H9 (cell line): ENCODE results near the gene POU2AF3. TPM values are rescaled to one million over a fixed set of nuclear protein-coding genes. Genes with fewer than 3 reads are reported as not detected.

Source experiments
- DNase-seq: peaks from one replicate; pipeline ENCODE4 v3.0.0-alpha.2; 2017
- H2AFZ ChIP-seq: one replicate; pipeline ENCODE4 v1.6.1; 2013; ENCODE audit warnings: mild to moderate bottlenecking, low read length, control low read depth, moderate library complexity
- H2AK5ac ChIP-seq: 2 replicates; pipeline ENCODE4 v1.6.1; 2013; ENCODE audit warnings: low read length, control low read depth, mixed read lengths; ENCODE audit not compliant: insufficient read length
- H2BK120ac ChIP-seq: one replicate; pipeline ENCODE4 v1.6.1; 2013; ENCODE audit warnings: low read depth, mild to moderate bottlenecking, low read length, control low read depth, inconsistent platforms; ENCODE audit not compliant: poor library complexity, severe bottlenecking
- H2BK12ac ChIP-seq: 2 replicates; pipeline ENCODE4 v1.6.1; 2013; ENCODE audit warnings: low read length, control low read depth, mixed read lengths, low read depth; ENCODE audit not compliant: insufficient read length
- H2BK15ac ChIP-seq: 2 replicates; pipeline ENCODE4 v1.6.1; 2013; ENCODE audit warnings: low read depth, low read length, control low read depth
- H2BK20ac ChIP-seq: one replicate; pipeline ENCODE4 v1.6.1; 2013; ENCODE audit warnings: low read depth, mild to moderate bottlenecking, low read length, control low read depth, inconsistent platforms; ENCODE audit not compliant: poor library complexity, severe bottlenecking
- H2BK5ac ChIP-seq: 2 replicates; pipeline ENCODE4 v1.6.1; 2013; ENCODE audit warnings: low read length, control low read depth, mixed read lengths; ENCODE audit not compliant: insufficient read length
- H3K14ac ChIP-seq: 2 replicates; pipeline ENCODE4 v1.6.1; 2013; ENCODE audit warnings: low read length, control low read depth; ENCODE audit not compliant: insufficient read depth
- H3K18ac ChIP-seq: 2 replicates; pipeline ENCODE4 v1.6.1; 2013; ENCODE audit warnings: low read depth, mild to moderate bottlenecking, mixed read lengths, low read length, control low read depth; ENCODE audit not compliant: insufficient read length
- H3K23ac ChIP-seq: 2 replicates; pipeline ENCODE4 v1.6.1; 2013; ENCODE audit warnings: low read length, control low read depth, mixed read lengths, low read depth; ENCODE audit not compliant: insufficient read length
- H3K23me2 ChIP-seq: 2 replicates; pipeline ENCODE4 v1.6.1; 2013; ENCODE audit warnings: low read depth, mild to moderate bottlenecking, mixed read lengths, low read length, control low read depth; ENCODE audit not compliant: insufficient read length, poor library complexity, severe bottlenecking
- H3K27ac ChIP-seq: 2 replicates; pipeline ENCODE4 v1.5.1; 2013; ENCODE audit warnings: low read length, control low read depth, mixed read lengths, low read depth; ENCODE audit not compliant: insufficient read length
- H3K27me3 ChIP-seq: 2 replicates; pipeline ENCODE4 v1.6.1; 2013; ENCODE audit warnings: low read length, control low read depth, inconsistent platforms; ENCODE audit not compliant: insufficient read depth
- H3K4ac ChIP-seq: 2 replicates; pipeline ENCODE4 v1.6.1; 2013; ENCODE audit warnings: low read depth, mild to moderate bottlenecking, control low read depth, inconsistent platforms, low read length, moderate library complexity
- H3K4me1 ChIP-seq: 2 replicates; pipeline ENCODE4 v1.6.1; 2013; ENCODE audit warnings: low read length, control low read depth, inconsistent platforms; ENCODE audit not compliant: insufficient read depth
- H3K4me2 ChIP-seq: 2 replicates; pipeline ENCODE4 v1.6.1; 2013; ENCODE audit warnings: low read length, control low read depth, mixed read lengths; ENCODE audit not compliant: insufficient read length, insufficient read depth
- H3K56ac ChIP-seq: 2 replicates; pipeline ENCODE4 v1.6.1; 2013; ENCODE audit warnings: low read depth, mild to moderate bottlenecking, mixed read lengths, low read length, control low read depth; ENCODE audit not compliant: insufficient read length
- H3K79me1 ChIP-seq: 2 replicates; pipeline ENCODE4 v1.6.1; 2013; ENCODE audit warnings: low read depth, mild to moderate bottlenecking, moderate library complexity, low read length, control low read depth, inconsistent platforms; ENCODE audit not compliant: insufficient read depth, poor library complexity, severe bottlenecking
- H3K79me2 ChIP-seq: 2 replicates; pipeline ENCODE4 v1.6.1; 2013; ENCODE audit warnings: low read length, control low read depth, inconsistent platforms; ENCODE audit not compliant: insufficient read depth
- H3K9ac ChIP-seq: 2 replicates; pipeline ENCODE4 v1.6.1; 2013; ENCODE audit warnings: low read length, control low read depth, mixed read lengths; ENCODE audit not compliant: insufficient read length; ENCODE audit errors: extremely low read depth
- H3K9me3 ChIP-seq: one replicate; pipeline ENCODE4 v1.6.1; 2013; ENCODE audit warnings: low read depth, low read length, inconsistent platforms; ENCODE audit not compliant: control insufficient read depth
- H3T11ph ChIP-seq: one replicate; pipeline ENCODE4 v1.6.1; 2013; ENCODE audit warnings: mild to moderate bottlenecking, low read length, control low read depth, inconsistent platforms
- H4K20me1 ChIP-seq: one replicate; pipeline ENCODE4 v1.6.1; 2013; ENCODE audit not compliant: control insufficient read depth, insufficient read length, insufficient read depth
- H4K5ac ChIP-seq: 2 replicates; pipeline ENCODE4 v1.6.1; 2013; ENCODE audit warnings: low read depth, mild to moderate bottlenecking, mixed read lengths, low read length, control low read depth; ENCODE audit not compliant: insufficient read length
- H4K8ac ChIP-seq: replicated peaks from 2 replicates; pipeline ENCODE4 v1.6.1; 2013; ENCODE audit warnings: low read length, control low read depth, mixed read lengths, low read depth; ENCODE audit not compliant: insufficient read length
- H4K91ac ChIP-seq: 2 replicates; pipeline ENCODE4 v1.6.1; 2013; ENCODE audit warnings: low read depth, mild to moderate bottlenecking, moderate library complexity, mixed read lengths, low read length, control low read depth; ENCODE audit not compliant: insufficient read length
- H3K27ac Mint-ChIP-seq, 3 experiments: 2 replicates in 2 of 3; 3 replicates in 1 of 3; pipeline ENCODE4 v1.8.0; 2020 to 2021; ENCODE audit warnings: mixed read lengths in 3 of 3, mild to moderate bottlenecking in 1 of 3, moderate library complexity in 1 of 3
- H3K27me3 Mint-ChIP-seq: 2 replicates; pipeline ENCODE4 v1.8.0; 2021; ENCODE audit warnings: low read depth, mild to moderate bottlenecking, moderate library complexity, mixed read lengths
- H3K36me3 Mint-ChIP-seq, 3 experiments: 2 replicates in 2 of 3; 3 replicates in 1 of 3; pipeline ENCODE4 v1.8.0; 2020 to 2021; ENCODE audit warnings: low read depth in 3 of 3, mixed read lengths in 3 of 3; ENCODE audit not compliant: insufficient read depth in 1 of 3
- H3K4me1 Mint-ChIP-seq, 2 experiments: 2 replicates each; pipeline ENCODE4 v1.8.0; 2020; ENCODE audit warnings: mixed read lengths in 2 of 2
- H3K4me3 Mint-ChIP-seq, 2 experiments: 2 replicates in 1 of 2; 3 replicates in 1 of 2; pipeline ENCODE4 v1.8.0; 2020 to 2021; ENCODE audit warnings: mild to moderate bottlenecking in 2 of 2, mixed read lengths in 2 of 2, moderate library complexity in 1 of 2
- H3K9me3 Mint-ChIP-seq, 2 experiments: 2 replicates in 1 of 2; 3 replicates in 1 of 2; pipeline ENCODE4 v1.8.0; 2020; ENCODE audit warnings: mild to moderate bottlenecking in 2 of 2, mixed read lengths in 2 of 2, moderate library complexity in 1 of 2
- CTCF ChIP-seq: fragments of 200-600 bp; sonication (generic); conservative IDR thresholded peaks from 3 replicates; pipeline ENCODE4 v1.8.0; 2021; ENCODE audit warnings: antibody characterized with exemption, mild to moderate bottlenecking
- WGBS: extraction: QIAGEN DNeasy Blood & Tissue Kit; methylation state at CpG from one replicate; pipeline ENCODE4 v1.1.7; 2013; ENCODE audit warnings: missing lambda C conversion rate, low lambda C conversion rate, mixed read lengths; ENCODE audit not compliant: insufficient read length; ENCODE audit errors: extremely low coverage; 5-methylcytosine and 5-hydroxymethylcytosine counted together
- total RNA-seq: library from RNA; stranded (reverse); gene quantifications from 2 replicates; pipeline ENCODE4 v1.2.1, GENCODE V29; 2021

Gene POU2AF3
- total RNA-seq, 1 experiment from 2014 or later, result 0.52 TPM

- no peak for DNase-seq
- Histone ChIP-seq H2AK5ac (no peak overlapping the region), H3K9ac (no peak overlapping the region), H3K23ac (no peak overlapping the region), H2BK12ac (no peak overlapping the region), H3K79me1 (no peaks in the 10 kb centered on the region), H3K14ac (no peak overlapping the region), H3K4me1 (no peaks in the 10 kb centered on the region; the same call in 1 of the 2 replicates), H2BK20ac (no peak overlapping the region), H2AFZ (no peak overlapping the region), H4K20me1 (no peaks in the 10 kb centered on the region), H4K5ac (no peak overlapping the region), H4K91ac (no peak overlapping the region), H4K8ac (no peak overlapping the region), H2BK15ac (no peak overlapping the region), H2BK5ac (no peak overlapping the region), H3T11ph (no peak overlapping the region), H3K4me2 (no peak overlapping the region), H3K4ac (no peak overlapping the region), H3K56ac (no peak overlapping the region), H3K27ac (no peak overlapping the region), H3K79me2 (no peaks in the 10 kb centered on the region), H2BK120ac (no peak overlapping the region), H3K23me2 (no peaks in the 10 kb centered on the region), H3K9me3 (no peaks in the 10 kb centered on the region), H3K27me3 (no peaks in the 10 kb centered on the region; the same call in 1 of the 2 replicates), H3K18ac (no peak overlapping the region)
- no peaks in the 10 kb centered on the region for H3K9me3 Mint-ChIP-seq
- WGBS, result no CpG with 5 or more reads among the region's 6 CpGs
- H3K36me3 Mint-ChIP-seq, result no peaks in the 10 kb centered on the region
- H3K27me3 Mint-ChIP-seq, result no peaks in the 10 kb centered on the region
- H3K4me1 Mint-ChIP-seq, result peaks cover 4 to 5% of the 10 kb centered on the region in 2 experiments; a peak in 2 of 4 replicates
- H3K4me3 Mint-ChIP-seq, result no peak overlapping the region
- no peak for TF ChIP-seq CTCF
- no peak overlapping the region for H3K27ac Mint-ChIP-seq
Measured at GRCh38 chr11:111347002-111347722, 48.8 kb downstream of the POU2AF3 start.
